Immature natural killer cell (primary cell): ENCODE results near the gene CD58. TPM values are rescaled to one million over a fixed set of nuclear protein-coding genes. Genes with fewer than 3 reads are reported as not detected.

Experiments
- DNase-seq, 3 donors: peaks; one replicate each; pipeline ENCODE4 v3.0.0; 2022; ENCODE audit warnings: mixed read lengths in 1 of 3
- H3K27ac Mint-ChIP-seq, 6 donors: one replicate each; pipeline ENCODE4 v1.8.0; 2020; ENCODE audit warnings: mixed read lengths in 6 of 6, mild to moderate bottlenecking in 5 of 6, inconsistent platforms in 4 of 6, moderate library complexity in 3 of 6
- H3K27me3 Mint-ChIP-seq, 3 donors: one replicate each; pipeline ENCODE4 v1.8.0; 2020 to 2021; ENCODE audit warnings: low read depth in 3 of 3, mild to moderate bottlenecking in 3 of 3, mixed read lengths in 3 of 3, moderate library complexity in 3 of 3, inconsistent platforms in 1 of 3
- H3K36me3 Mint-ChIP-seq, 3 donors: one replicate each; pipeline ENCODE4 v1.8.0; 2020; ENCODE audit warnings: mixed read lengths in 3 of 3, inconsistent platforms in 2 of 3, mild to moderate bottlenecking in 2 of 3
- H3K4me1 Mint-ChIP-seq, 2 donors: one replicate each; pipeline ENCODE4 v1.8.0; 2020; ENCODE audit warnings: inconsistent platforms in 2 of 2, mild to moderate bottlenecking in 2 of 2, mixed read lengths in 2 of 2, moderate library complexity in 1 of 2
- H3K4me3 Mint-ChIP-seq, 5 donors: one replicate each; pipeline ENCODE4 v1.8.0; 2020; ENCODE audit warnings: mild to moderate bottlenecking in 5 of 5, mixed read lengths in 5 of 5, inconsistent platforms in 3 of 5, moderate library complexity in 3 of 5
- H3K9me3 Mint-ChIP-seq, 6 donors: one replicate each; pipeline ENCODE4 v1.8.0; 2020; ENCODE audit warnings: mild to moderate bottlenecking in 6 of 6, mixed read lengths in 6 of 6, inconsistent platforms in 4 of 6, moderate library complexity in 3 of 6
- polyA plus RNA-seq, 3 donors: library from polyadenylated mRNA; unstranded; fragments of 300-500 nt; fragmentation: Illumina TruSeq; gene quantifications; one replicate each; pipeline ENCODE4 v1.2.3, GENCODE V29; 2021

Gene CD58
- polyA plus RNA-seq, 3 donors from 2014 or later: 68.6 to 112 (median 69.9) TPM

DNA sequence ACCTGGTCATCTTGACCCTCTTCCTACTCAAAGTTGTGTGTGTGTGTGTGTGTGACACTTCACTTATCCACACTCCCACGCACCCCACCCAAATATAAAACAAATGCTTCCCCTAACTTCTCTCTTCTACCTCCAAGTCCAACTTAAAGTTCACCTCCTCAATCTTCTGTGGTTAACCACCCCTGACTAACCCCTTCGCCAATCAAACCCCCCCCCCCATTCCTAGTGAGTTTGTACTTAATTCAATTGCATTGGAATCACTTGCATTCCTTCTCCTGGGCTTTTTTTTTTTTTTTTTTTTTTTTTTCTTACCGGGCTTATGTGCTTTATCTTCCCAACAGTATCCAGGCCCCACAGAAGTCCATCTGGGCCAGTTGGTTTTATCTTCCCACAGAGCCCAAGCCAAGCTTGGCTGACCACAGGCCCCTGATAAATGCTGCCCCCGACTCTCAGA lies 78.4 kb downstream of the CD58 start:
- H3K27ac Mint-ChIP-seq: peak overlapping the region in 1 of 6 donors; percentile 61
- H3K9me3 Mint-ChIP-seq: no peaks in the 10 kb centered on the region
- no peak overlapping the region for H3K4me3 Mint-ChIP-seq
- H3K27me3 Mint-ChIP-seq: peaks cover 0 to 2% (median 2%) of the 10 kb centered on the region in 3 donors
- no peak for DNase-seq
- H3K4me1 Mint-ChIP-seq: peaks cover 16 to 21% of the 10 kb centered on the region in 2 donors
- peaks cover 0 to 4% (median 4%) of the 10 kb centered on the region in 3 donors for H3K36me3 Mint-ChIP-seq

DNA sequence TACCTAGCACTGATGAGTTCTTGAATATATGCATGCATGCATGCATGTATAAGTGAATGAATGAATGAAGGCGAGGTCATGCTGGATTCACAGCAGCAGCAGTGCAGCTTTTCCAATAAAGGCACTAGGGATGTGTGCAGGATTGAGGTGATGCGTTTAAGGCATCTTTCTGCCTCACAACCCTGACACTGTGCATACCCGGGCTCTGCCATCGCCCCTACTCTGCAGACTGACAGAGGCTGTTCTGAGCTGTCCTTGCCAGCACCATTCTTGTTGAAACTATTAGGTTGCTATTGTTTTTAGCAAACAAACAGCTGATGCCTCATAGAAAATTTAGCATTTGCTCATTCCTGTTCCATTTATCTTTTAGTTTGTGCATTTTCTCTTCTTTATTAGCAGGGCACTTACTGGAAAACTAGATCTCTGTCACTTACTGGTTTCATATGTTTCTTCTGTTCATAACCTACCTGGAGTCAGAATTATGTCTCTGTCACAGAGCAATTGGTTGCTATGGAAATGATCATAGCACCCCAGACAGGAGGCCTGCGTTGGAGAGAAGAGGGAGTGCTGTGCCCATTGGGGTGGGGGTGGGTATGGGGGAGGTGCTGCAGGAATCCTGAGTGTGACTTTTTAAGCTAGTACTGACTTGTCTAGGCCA lies 79.0 kb downstream of the CD58 start:
- DNase-seq: no peak
- Mint-ChIP-seq H3K27me3 (peaks cover 0 to 2% (median 2%) of the 10 kb centered on the region in 3 donors), H3K36me3 (peaks cover 0 to 4% (median 3%) of the 10 kb centered on the region in 3 donors), H3K27ac (peak overlapping the region in 3 of 6 donors; percentile 8 to 61 (median 12)), H3K4me3 (no peak overlapping the region), H3K9me3 (no peaks in the 10 kb centered on the region), H3K4me1 (peaks cover 12 to 18% of the 10 kb centered on the region in 2 donors)

DNA sequence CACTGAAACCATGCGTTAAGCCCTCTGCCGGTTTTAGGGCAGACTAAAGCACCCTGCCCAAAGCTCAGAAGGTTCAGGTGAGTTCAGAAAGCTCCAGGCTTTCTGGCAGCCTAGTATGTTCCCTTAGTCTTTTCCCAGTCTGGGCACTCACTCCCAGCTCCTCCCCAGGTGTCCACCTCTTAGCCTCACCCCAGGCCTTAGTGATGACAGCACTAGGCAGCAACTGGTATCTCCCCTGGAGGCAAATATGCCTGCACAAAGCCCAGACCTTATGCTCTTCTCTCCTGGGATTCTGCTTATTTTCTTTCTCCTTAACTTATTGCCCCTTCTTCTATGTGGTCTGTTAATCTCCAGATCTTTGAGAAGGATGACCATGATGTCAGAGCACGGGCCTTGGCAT lies 80.2 kb downstream of the CD58 start:
- Mint-ChIP-seq H3K36me3 (peaks cover 0 to 4% (median 0%) of the 10 kb centered on the region in 3 donors), H3K4me3 (no peak overlapping the region), H3K27me3 (peaks cover 0 to 3% (median 2%) of the 10 kb centered on the region in 3 donors), H3K4me1 (peaks cover 0 to 7% of the 10 kb centered on the region in 2 donors), H3K9me3 (no peaks in the 10 kb centered on the region), H3K27ac (peak overlapping the region in 1 of 6 donors; percentile 11)
- no peak for DNase-seq

DNA sequence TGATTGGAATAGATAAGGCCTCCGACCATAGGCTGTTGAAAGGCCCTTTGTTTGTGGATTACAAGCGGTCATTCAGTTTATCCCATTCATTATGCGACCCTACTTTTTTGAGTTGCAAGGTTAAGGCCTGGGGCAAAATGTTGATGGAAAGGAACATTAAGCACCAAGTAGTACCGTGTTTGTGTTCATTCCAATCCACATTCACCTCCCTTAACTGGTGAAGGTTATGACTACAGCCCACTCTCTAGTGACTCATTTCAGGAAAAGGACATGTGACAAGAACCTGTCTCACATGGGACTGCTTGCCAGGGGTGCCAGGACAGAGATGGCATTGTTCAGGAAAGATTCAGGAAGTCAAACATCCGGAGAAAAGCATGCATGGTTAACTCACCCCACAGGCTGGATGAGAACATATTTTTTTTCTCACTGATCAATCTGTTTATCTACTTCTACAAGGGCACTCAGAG lies 81.6 kb downstream of the CD58 start:
- peaks cover 0 to 3% (median 2%) of the 10 kb centered on the region in 3 donors for H3K27me3 Mint-ChIP-seq
- no peaks in the 10 kb centered on the region for H3K36me3 Mint-ChIP-seq
- DNase-seq: no peak
- H3K27ac Mint-ChIP-seq: no peak overlapping the region
- no peak overlapping the region for H3K4me3 Mint-ChIP-seq
- peaks cover 0 to 3% of the 10 kb centered on the region in 2 donors for H3K4me1 Mint-ChIP-seq
- H3K9me3 Mint-ChIP-seq: no peaks in the 10 kb centered on the region

DNA sequence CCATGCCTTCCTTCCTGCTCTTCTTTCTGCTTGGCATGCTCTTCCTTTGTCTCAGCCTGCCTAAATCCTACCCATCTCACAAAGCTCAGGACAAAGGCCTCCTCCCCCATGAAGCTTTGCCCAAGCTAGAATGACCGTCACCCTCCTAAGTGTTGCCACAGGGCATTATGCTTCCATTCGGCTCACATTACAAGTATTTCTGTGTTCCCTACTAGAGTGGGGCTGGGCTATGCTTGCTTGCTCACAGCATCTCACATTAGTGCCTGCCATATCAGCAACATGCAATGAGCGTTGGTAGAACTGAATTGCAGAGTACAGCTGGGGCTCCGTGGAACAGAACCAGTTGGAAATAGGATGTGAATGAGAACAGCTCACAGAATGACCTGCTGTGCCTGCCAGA lies 82.8 kb downstream of the CD58 start:
- H3K4me3 Mint-ChIP-seq: no peak overlapping the region

DNA sequence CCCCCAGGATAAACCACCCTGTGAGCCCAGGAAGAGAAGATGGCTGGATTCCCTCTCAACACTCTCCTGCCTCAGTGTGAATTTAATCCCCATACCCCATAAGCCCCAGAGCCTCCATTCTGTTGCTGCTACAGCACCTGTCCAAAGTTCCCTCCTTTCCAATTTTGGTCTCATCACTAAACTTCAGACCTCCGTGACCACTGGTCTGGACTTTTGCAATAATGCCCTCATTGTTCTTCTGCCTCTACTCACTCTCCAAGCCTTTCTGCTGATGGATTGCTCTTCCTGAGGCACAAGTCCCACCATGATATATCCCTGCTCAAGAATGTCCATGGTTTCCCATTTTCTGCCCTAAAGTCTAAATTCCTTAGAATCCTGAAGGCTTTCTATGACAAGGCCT lies 83.2 kb downstream of the CD58 start:
- H3K4me3 Mint-ChIP-seq: no peak overlapping the region
- DNase-seq: no peak
- H3K36me3 Mint-ChIP-seq: no peaks in the 10 kb centered on the region
- H3K9me3 Mint-ChIP-seq: no peaks in the 10 kb centered on the region
- no peak overlapping the region for H3K27ac Mint-ChIP-seq
- peaks cover 0 to 2% (median 2%) of the 10 kb centered on the region in 3 donors for H3K27me3 Mint-ChIP-seq
- H3K4me1 Mint-ChIP-seq: peaks cover 0 to 1% of the 10 kb centered on the region in 2 donors

More for the DNA sequence above, 82.8 kb downstream of the CD58 start:
- DNase-seq: no peak
- Mint-ChIP-seq H3K4me1 (peaks cover 0 to 1% of the 10 kb centered on the region in 2 donors), H3K27me3 (peaks cover 0 to 2% (median 2%) of the 10 kb centered on the region in 3 donors), H3K36me3 (no peaks in the 10 kb centered on the region), H3K27ac (no peak overlapping the region), H3K9me3 (no peaks in the 10 kb centered on the region)

DNA sequence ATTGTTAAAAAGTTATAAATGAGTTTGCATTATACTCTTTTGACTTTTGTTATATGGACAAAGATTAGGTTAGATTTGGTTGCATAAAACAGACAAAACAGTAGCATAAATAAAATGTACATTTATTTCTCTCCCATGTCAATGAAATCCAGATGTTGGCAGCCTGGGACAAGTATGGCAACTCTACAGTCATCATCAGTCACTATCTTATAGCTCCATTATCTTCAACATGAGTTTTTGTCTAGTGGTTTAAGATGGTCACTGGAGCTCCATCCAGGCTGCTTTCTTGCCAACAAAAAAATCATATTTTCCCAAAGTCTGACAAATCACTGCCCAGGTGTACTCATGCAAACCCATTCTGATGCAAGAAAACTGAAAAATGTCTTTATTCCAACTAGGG lies 83.8 kb downstream of the CD58 start:
- H3K27me3 Mint-ChIP-seq: peaks cover 0 to 2% (median 2%) of the 10 kb centered on the region in 3 donors
- no peak overlapping the region for H3K27ac Mint-ChIP-seq
- no peaks in the 10 kb centered on the region for H3K4me1 Mint-ChIP-seq
- H3K36me3 Mint-ChIP-seq: no peaks in the 10 kb centered on the region
- no peak for DNase-seq
- no peaks in the 10 kb centered on the region for H3K9me3 Mint-ChIP-seq
- no peak overlapping the region for H3K4me3 Mint-ChIP-seq

DNA sequence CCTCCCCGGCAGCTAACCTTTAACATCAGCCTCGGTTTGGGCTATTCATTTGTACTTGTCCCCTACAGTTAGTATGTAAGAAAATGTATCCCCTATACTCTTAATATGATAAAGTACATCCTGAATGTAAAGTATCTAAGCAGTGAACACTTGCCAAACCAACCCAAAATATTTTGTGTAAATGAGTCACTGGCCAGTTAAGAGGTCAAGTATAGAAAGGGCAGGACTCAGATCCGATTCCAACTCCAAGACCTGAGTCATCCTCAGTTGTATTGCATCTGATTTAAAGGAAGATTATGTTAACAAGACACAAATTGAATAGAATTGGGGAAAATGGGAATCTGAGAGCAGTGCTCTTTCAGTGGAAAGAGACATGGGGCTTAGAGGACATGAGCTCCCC lies 84.4 kb downstream of the CD58 start:
- Mint-ChIP-seq H3K4me3 (no peak overlapping the region), H3K36me3 (no peaks in the 10 kb centered on the region), H3K4me1 (no peaks in the 10 kb centered on the region), H3K27ac (no peak overlapping the region), H3K9me3 (no peaks in the 10 kb centered on the region), H3K27me3 (peaks cover 0 to 2% (median 2%) of the 10 kb centered on the region in 3 donors)
- no peak for DNase-seq

DNA sequence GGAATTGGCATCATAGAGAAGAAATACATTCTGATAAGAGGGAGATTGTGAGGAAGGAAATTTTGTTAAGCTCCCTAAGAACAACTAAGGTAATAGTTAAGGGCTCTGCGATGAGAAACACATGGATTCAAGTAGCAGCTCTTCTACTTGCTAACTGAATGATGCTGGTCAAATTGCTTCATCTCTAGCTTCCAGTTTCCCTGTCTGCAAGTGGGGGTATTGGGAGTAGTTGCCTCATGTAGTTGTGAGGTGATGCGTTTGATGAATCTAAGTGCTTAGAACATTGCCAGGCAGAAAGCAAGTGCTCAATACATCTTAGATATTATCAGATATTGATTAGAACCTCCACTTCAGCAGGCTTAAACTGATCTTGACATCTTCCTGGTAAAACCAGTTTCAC lies 84.8 kb downstream of the CD58 start:
- no peak for DNase-seq
- no peak overlapping the region for H3K4me3 Mint-ChIP-seq
- no peaks in the 10 kb centered on the region for H3K9me3 Mint-ChIP-seq
- H3K27ac Mint-ChIP-seq: no peak overlapping the region
- H3K4me1 Mint-ChIP-seq: peaks cover 0 to under 1% of the 10 kb centered on the region in 2 donors
- H3K36me3 Mint-ChIP-seq: no peaks in the 10 kb centered on the region
- H3K27me3 Mint-ChIP-seq: peaks cover 0 to 2% (median 2%) of the 10 kb centered on the region in 3 donors

DNA sequence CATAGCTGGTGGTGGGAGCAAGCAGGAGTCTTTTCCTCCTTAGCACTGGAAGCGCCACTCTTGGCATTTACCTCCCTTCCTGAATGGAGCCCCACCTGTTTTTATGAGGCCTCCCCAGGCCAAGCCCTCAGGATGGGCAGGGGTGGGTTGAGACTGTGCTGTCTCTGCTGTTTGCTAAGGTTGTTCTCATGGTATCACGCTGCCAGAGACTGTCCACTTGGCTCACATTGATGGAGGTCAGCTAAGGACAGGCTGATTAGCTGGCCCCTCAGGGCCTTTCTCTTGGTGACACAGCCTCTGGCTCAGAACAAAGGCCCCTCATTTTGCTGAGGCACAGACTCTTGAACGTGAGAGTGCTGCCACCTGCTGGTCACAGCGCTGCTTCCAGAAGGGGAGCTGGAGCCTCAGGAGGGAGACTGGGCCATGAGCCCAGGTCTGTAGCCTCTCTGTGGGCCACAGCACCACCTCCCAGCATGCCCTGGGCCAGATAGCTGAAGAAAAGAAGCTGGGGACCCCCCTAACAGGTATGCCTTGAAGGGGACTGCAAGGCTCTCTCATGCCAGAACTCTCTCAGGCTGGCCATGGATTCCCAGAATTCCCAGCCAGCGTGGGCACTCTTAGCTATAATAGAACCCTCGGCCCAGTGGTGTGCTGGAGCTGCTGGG lies 85.6 kb downstream of the CD58 start:
- Mint-ChIP-seq H3K9me3 (no peaks in the 10 kb centered on the region), H3K36me3 (no peaks in the 10 kb centered on the region), H3K27me3 (peaks cover 0 to 2% (median 2%) of the 10 kb centered on the region in 3 donors), H3K27ac (no peak overlapping the region), H3K4me1 (peaks cover 3% of the 10 kb centered on the region in 2 donors), H3K4me3 (no peak overlapping the region)
- DNase-seq: peak; percentile 69 to 78 (median 73)

DNA sequence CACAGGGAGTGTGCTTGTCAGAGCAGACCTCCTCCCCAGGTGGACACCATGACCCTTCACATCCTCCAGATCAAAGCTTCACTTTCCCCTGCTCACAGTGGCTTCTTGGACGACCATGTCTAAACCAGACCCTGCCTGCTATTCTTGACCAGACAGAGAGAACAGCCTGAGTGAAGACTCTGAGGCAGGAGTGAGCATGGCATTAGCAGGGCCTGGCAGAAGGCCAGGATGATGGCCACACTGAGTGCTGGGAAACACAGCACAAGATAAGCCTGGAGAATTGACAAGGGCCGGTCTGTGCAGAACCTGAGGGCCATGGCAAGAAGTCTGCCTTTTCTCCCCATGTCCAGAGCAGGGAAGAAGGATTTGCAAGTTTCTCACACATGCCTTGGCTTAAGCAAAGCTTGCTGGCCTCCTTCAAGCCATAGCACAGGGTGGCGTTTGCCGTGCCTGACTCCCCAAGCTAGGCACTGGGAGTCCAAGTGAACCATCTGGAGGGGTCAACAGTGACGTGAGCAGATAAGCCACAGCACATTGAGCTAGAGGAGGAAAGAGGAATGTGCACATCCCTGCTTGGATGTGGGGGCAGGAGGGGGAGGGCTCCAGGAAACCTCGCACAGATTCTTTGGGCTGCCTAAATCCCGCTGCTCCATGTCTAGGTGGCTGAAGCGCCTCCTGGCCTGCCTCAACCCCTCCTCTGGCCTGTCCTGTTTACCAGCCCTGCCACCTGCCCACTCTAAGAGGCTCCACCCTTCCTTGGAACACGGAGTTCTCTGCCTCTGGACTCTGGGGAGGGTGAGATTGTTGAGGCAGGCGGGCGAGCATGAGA lies 87.1 kb downstream of the CD58 start:
- peaks cover 10 to 16% of the 10 kb centered on the region in 2 donors for H3K4me1 Mint-ChIP-seq
- H3K27me3 Mint-ChIP-seq: peaks cover 0 to 2% (median 2%) of the 10 kb centered on the region in 3 donors
- no peak overlapping the region for H3K4me3 Mint-ChIP-seq
- no peaks in the 10 kb centered on the region for H3K36me3 Mint-ChIP-seq
- H3K9me3 Mint-ChIP-seq: no peaks in the 10 kb centered on the region
- no peak for DNase-seq
- peak overlapping the region in 1 of 6 donors; percentile 59 for H3K27ac Mint-ChIP-seq

DNA sequence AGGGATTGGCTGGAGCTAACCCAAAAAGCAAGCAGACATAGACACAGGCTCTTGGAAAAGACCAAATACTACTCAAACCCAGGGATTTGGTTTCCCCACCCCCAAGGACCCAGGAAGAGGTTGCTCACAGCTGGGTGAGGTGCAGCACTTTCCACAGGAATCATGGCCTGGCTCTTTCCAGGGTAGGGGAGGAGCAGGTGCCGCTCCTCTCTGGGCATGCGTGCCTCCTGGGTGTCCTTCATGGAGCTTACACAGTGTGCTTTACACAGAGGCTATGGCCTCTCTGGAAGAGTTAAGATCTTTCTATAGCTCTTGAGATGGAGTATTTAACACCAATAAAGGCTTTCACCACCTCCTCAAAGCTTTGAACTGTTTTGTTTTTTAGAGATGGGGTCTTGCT lies 88.3 kb downstream of the CD58 start:
- no peak for DNase-seq
- H3K9me3 Mint-ChIP-seq: no peaks in the 10 kb centered on the region
- H3K4me1 Mint-ChIP-seq: peaks cover 10 to 16% of the 10 kb centered on the region in 2 donors
- H3K4me3 Mint-ChIP-seq: no peak overlapping the region
- no peaks in the 10 kb centered on the region for H3K36me3 Mint-ChIP-seq
- H3K27me3 Mint-ChIP-seq: peaks cover 0 to 3% (median 0%) of the 10 kb centered on the region in 3 donors
- no peak overlapping the region for H3K27ac Mint-ChIP-seq

DNA sequence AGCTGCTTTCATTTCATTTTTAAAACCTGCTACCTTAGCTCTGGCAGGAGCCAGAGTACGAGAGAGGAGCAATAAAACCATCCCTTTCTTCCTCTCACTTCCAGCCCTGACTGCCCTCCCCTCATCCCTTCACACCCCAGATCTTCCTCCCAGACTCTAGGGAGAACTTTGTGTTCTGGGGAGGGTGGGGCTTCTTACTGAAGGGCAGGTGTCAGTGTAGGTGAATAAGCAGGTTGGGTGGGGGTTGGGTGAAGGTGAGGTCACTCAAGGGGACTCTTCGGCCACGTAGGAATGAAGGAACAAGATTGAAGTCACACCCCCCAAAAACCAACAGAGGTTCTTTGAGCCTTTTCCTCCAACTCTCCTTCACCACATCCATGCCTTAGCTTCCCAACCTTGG lies 88.9 kb downstream of the CD58 start:
- Mint-ChIP-seq H3K36me3 (no peaks in the 10 kb centered on the region), H3K9me3 (no peaks in the 10 kb centered on the region), H3K4me3 (no peak overlapping the region), H3K27ac (no peak overlapping the region), H3K27me3 (peaks cover 0 to 3% (median 0%) of the 10 kb centered on the region in 3 donors), H3K4me1 (peaks cover 10 to 16% of the 10 kb centered on the region in 2 donors)
- no peak for DNase-seq
